ENCODE data around the gene GPR61.

DNA sequence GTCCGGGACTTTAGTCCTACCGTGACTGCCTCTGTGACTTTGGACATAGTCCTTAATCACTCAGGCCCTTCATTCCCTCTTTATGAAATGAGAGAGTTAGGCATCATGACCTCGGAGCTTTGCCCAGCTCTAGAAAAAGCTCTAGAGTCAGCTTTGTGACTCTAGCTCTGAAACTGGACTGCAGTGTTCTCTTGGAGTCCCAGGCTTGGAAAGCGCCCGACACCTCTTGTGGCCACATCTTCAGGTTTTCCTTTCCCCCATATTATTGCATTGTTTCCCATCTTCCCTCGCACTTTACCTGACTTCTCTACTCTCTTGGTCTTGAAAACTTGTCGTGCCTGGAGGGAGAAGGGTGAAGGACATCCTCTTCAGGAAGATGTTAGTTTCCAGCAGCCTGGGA lies 17.6 kb upstream of the GPR61 start:
- TF ChIP-seq, protein P1, sequence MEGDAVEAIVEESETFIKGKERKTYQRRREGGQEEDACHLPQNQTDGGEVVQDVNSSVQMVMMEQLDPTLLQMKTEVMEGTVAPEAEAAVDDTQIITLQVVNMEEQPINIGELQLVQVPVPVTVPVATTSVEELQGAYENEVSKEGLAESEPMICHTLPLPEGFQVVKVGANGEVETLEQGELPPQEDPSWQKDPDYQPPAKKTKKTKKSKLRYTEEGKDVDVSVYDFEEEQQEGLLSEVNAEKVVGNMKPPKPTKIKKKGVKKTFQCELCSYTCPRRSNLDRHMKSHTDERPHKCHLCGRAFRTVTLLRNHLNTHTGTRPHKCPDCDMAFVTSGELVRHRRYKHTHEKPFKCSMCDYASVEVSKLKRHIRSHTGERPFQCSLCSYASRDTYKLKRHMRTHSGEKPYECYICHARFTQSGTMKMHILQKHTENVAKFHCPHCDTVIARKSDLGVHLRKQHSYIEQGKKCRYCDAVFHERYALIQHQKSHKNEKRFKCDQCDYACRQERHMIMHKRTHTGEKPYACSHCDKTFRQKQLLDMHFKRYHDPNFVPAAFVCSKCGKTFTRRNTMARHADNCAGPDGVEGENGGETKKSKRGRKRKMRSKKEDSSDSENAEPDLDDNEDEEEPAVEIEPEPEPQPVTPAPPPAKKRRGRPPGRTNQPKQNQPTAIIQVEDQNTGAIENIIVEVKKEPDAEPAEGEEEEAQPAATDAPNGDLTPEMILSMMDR (optimal IDR thresholded peaks at IDR 0.05 in 1 of 3, IDR thresholded peaks at IDR 0.05 in 1 of 3, conservative IDR thresholded peaks at IDR 0.05 in 1 of 3; ENCODE audit: extremely low read depth in 1 of 3, insufficient read depth in 2 of 3, low read length in 3 of 3), result no peak
- TF ChIP-seq EZH2 (IDR thresholded peaks at IDR 0.05; ENCODE audit: low read length), result no peak

Data from keratinocyte (primary cell).